Occipital lobe (tissue), 2 donors: Measurements from ENCODE around the gene DNAH11. TPM values are rescaled to one million over a fixed set of nuclear protein-coding genes. Genes with fewer than 3 reads are reported as not detected.
"Not testable (repeated sequence)": the region's sequence is repeated elsewhere in the genome, so short reads cannot be mapped to it uniquely, and the experiment has no call there.

ENCODE experiments used
- DNase-seq: peaks from one replicate; lab custom pipeline; 2025; lab: John Stamatoyannopoulos, UW
- total RNA-seq: library from RNA; depleted of rRNA; stranded (reverse); fragments of >200 nt; gene quantifications from one replicate; pipeline ENCODE4 v1.2.3, GENCODE V29; 2014

DNAH11 gene
- total RNA-seq, 1 donor from 2014 or later, result 1.1 TPM

GRCh38 chr7:21771266-21771665 lies 228.4 kb downstream of the DNAH11 start:
- no peak for DNase-seq

- DNase-seq, result no peak
Observed at GRCh38 chr7:21771906-21772610, 229.2 kb downstream of the DNAH11 start.

- no peak for DNase-seq
Observed at GRCh38 chr7:21773326-21773725, 230.5 kb downstream of the DNAH11 start.

GRCh38 chr7:21777921-21778320 lies 235.1 kb downstream of the DNAH11 start:
- no peak for DNase-seq

- DNase-seq, result no peak
Observed at GRCh38 chr7:21778953-21779352, 236.1 kb downstream of the DNAH11 start.

GRCh38 chr7:21782996-21783395 lies 240.2 kb downstream of the DNAH11 start:
- DNase-seq, result no peak

GRCh38 chr7:21784989-21785388 lies 242.2 kb downstream of the DNAH11 start:
- DNase-seq, result no peak

- DNase-seq, result no peak
Observed at GRCh38 chr7:21805791-21806190, 263.0 kb downstream of the DNAH11 start.

- DNase-seq, result no peak
Observed at GRCh38 chr7:21806388-21806787, 263.5 kb downstream of the DNAH11 start.

GRCh38 chr7:21819048-21819447 lies 276.2 kb downstream of the DNAH11 start:
- DNase-seq, result no peak

GRCh38 chr7:21828841-21829240 lies 286.0 kb downstream of the DNAH11 start:
- no peak for DNase-seq

- no peak for DNase-seq
Observed at GRCh38 chr7:21829731-21830130, 286.9 kb downstream of the DNAH11 start.

GRCh38 chr7:21844742-21845141 lies 301.9 kb downstream of the DNAH11 start:
- DNase-seq, result no peak

GRCh38 chr7:21850531-21851285 lies 307.9 kb downstream of the DNAH11 start:
- DNase-seq, result no peak

- no peak for DNase-seq
Observed at GRCh38 chr7:21851559-21851967, 308.7 kb downstream of the DNAH11 start.

GRCh38 chr7:21865631-21866204 lies 322.9 kb downstream of the DNAH11 start:
- DNase-seq, result not testable (repeated sequence)

GRCh38 chr7:21866731-21867130 lies 323.9 kb downstream of the DNAH11 start:
- no peak for DNase-seq

GRCh38 chr7:21867226-21867625 lies 324.4 kb downstream of the DNAH11 start:
- no peak for DNase-seq

- DNase-seq, result no peak
Observed at GRCh38 chr7:21867816-21868575, 325.2 kb downstream of the DNAH11 start.

GRCh38 chr7:21868576-21868850 lies 325.7 kb downstream of the DNAH11 start:
- DNase-seq, result no peak

- DNase-seq, result no peak
Observed at GRCh38 chr7:21869785-21870402, 327.1 kb downstream of the DNAH11 start.

- DNase-seq, result no peak
Observed at GRCh38 chr7:21883069-21883468, 340.2 kb downstream of the DNAH11 start.
